ENCODE results near the gene USP13. TPM values are rescaled to one million over a fixed set of nuclear protein-coding genes. Genes with fewer than 3 reads are reported as not detected.
"Not testable (repeated sequence)": the region's sequence is repeated elsewhere in the genome, so short reads cannot be mapped to it uniquely, and the experiment has no call there.

The USP13 gene
- total RNA-seq (2014; rRNA removed; shearing (Covaris generic)): 18.2 and 19.0 TPM in 2 replicates
- polyA plus RNA-seq (2015; cell fraction: cytosol; rRNA removed): 13.8 and 14.8 TPM in 2 replicates
- 14.9 and 16.5 TPM in 2 replicates for polyA plus RNA-seq (2015; cell fraction: nucleus; rRNA removed)

GRCh38 chr3:179652447-179653095 is at the start of gene USP13:
TSS of gene USP13 (plus strand) at chr3:179653040. CDS start at chr3:179653226, 186 bp downstream.
- DNase-seq (ENCODE audit: low read depth): peak; percentile 84

- DNase-seq (ENCODE audit: low read depth): peak; percentile 15
Measured at GRCh38 chr3:179603321-179603720, 49.5 kb upstream of the USP13 start.

GRCh38 chr3:179603831-179604230 is 49.0 kb upstream of the USP13 start:
- DNase-seq (ENCODE audit: low read depth): no peak

GRCh38 chr3:179604321-179605078 is 48.3 kb upstream of the USP13 start, which contains the start of the genes MRPL47 and NDUFB5:
TSS of gene MRPL47 (minus strand) at chr3:179604638. CDS start at chr3:179604624, 14 bp downstream.
TSS of gene NDUFB5 (plus strand) at chr3:179604794. CDS start at chr3:179604816, 22 bp downstream.
- peak; percentile 98 for DNase-seq (ENCODE audit: low read depth)

- no peak for DNase-seq (ENCODE audit: low read depth)
Measured at GRCh38 chr3:179606534-179607085, 46.2 kb upstream of the USP13 start.

GRCh38 chr3:179608931-179609720 is 43.7 kb upstream of the USP13 start:
- no peak for DNase-seq (ENCODE audit: low read depth)

GRCh38 chr3:179610066-179610465 is 42.8 kb upstream of the USP13 start:
- DNase-seq (ENCODE audit: low read depth): no peak

GRCh38 chr3:179613807-179614206 is 39.0 kb upstream of the USP13 start:
- DNase-seq (ENCODE audit: low read depth): peak; percentile 38

GRCh38 chr3:179615458-179616173 is 37.2 kb upstream of the USP13 start:
- DNase-seq (ENCODE audit: low read depth): no peak

GRCh38 chr3:179622023-179622422 is 30.8 kb upstream of the USP13 start:
- no peak for DNase-seq (ENCODE audit: low read depth)

- DNase-seq (ENCODE audit: low read depth): no peak
Measured at GRCh38 chr3:179624451-179624850, 28.4 kb upstream of the USP13 start.

- DNase-seq (ENCODE audit: low read depth): no peak
Measured at GRCh38 chr3:179630753-179631451, 21.9 kb upstream of the USP13 start.

GRCh38 chr3:179640469-179640868 is 12.4 kb upstream of the USP13 start:
- DNase-seq (ENCODE audit: low read depth): no peak

GRCh38 chr3:179642871-179643270 is 10.0 kb upstream of the USP13 start:
- no peak for DNase-seq (ENCODE audit: low read depth)

- not testable (repeated sequence) for DNase-seq (ENCODE audit: low read depth)
Measured at GRCh38 chr3:179643837-179644236, 9.0 kb upstream of the USP13 start.

- DNase-seq (ENCODE audit: low read depth): no peak
Measured at GRCh38 chr3:179646177-179646576, 6.7 kb upstream of the USP13 start.

- no peak for DNase-seq (ENCODE audit: low read depth)
Measured at GRCh38 chr3:179651687-179652446, 973 bp upstream of the USP13 start.

GRCh38 chr3:179653096-179653797 is 407 bp downstream of the USP13 start:
- DNase-seq (ENCODE audit: low read depth): peak; percentile 72
